AG04449 (cell line): ENCODE results near the gene ARID4B.

Source experiments
- CTCF ChIA-PET: fragments of 350-600 bp; formaldehyde crosslinking; extraction: SDS; loops from one replicate; lab custom pipeline; 2021; ENCODE audit warnings: antibody characterized with exemption; lab: Yijun Ruan, JAX
- POLR2A ChIA-PET: fragments of 400-600, 350-600 bp; formaldehyde crosslinking; extraction: SDS; loops from one replicate; lab custom pipeline; 2020; ENCODE audit warnings: antibody characterized with exemption, inconsistent platforms; lab: Yijun Ruan, JAX
- DNase-seq: peaks from one replicate; pipeline ENCODE4 v3.0.0-alpha.2; 2010; ENCODE audit warnings: low read depth, low spot score
- H3K4me3 ChIP-seq: 2 replicates; pipeline ENCODE4 v1.5.1; 2011; ENCODE audit warnings: low read depth, mild to moderate bottlenecking, control low read depth, low read length
- CTCF ChIP-seq: IDR thresholded peaks from one replicate; pipeline ENCODE4 v1.5.1; 2011; ENCODE audit warnings: mild to moderate bottlenecking, moderate library complexity, low read length, control low read depth, inconsistent platforms; ENCODE audit not compliant: insufficient read depth; ENCODE audit errors: missing control alignments

Gene ARID4B

GRCh38 chr1:235122348-235122747 is 205.6 kb downstream of the ARID4B start:
- H3K4me3 ChIP-seq: no peak overlapping the region
- POLR2A ChIA-PET: no interaction called here
- CTCF ChIA-PET: interaction anchor here (0.9 to 1.9 kb wide), 5 partner anchors 14 to 26 kb away, joined by 3 to 6 read pairs (median 4); no protein-coding TSS in a partner anchor
- no peak for TF ChIP-seq CTCF
- DNase-seq: no peak
